MM.1S (cell line): Measurements from ENCODE around the gene NOP10.

Experiments
- DNase-seq: peaks from one replicate; pipeline ENCODE4 v3.0.0-alpha.2; 2015
- H2AFZ ChIP-seq: fragments of 300-600 bp; sonication (generic); 2 replicates; pipeline ENCODE4 v1.6.0; 2016; ENCODE audit warnings: antibody characterized with exemption, low read length
- H3F3A ChIP-seq: fragments of 300-600 bp; sonication (generic); 2 replicates; pipeline ENCODE4 v1.6.1; 2016; ENCODE audit warnings: mild to moderate bottlenecking, antibody characterized with exemption, low read length, moderate library complexity, mixed read lengths; ENCODE audit not compliant: insufficient read depth
- H3K27ac ChIP-seq: fragments of 300-600 bp; sonication (generic); 2 replicates; pipeline ENCODE4 v1.5.1; 2016; ENCODE audit warnings: mild to moderate bottlenecking, low read length
- H3K27me3 ChIP-seq: fragments of 300-600 bp; sonication (generic); replicated peaks from 2 replicates; pipeline ENCODE4 v1.6.0; 2016; ENCODE audit warnings: low read length; ENCODE audit not compliant: insufficient read depth
- H3K36me3 ChIP-seq: fragments of 300-600 bp; sonication (generic); replicated peaks from 2 replicates; pipeline ENCODE4 v1.6.1; 2016; ENCODE audit warnings: mild to moderate bottlenecking, low read length, mixed read lengths; ENCODE audit not compliant: insufficient read depth
- H3K4me1 ChIP-seq: fragments of 300-600 bp; sonication (generic); 2 replicates; pipeline ENCODE4 v1.6.1; 2016; ENCODE audit warnings: low read length, mixed read lengths
- H3K4me2 ChIP-seq: fragments of 300-600 bp; sonication (generic); 2 replicates; pipeline ENCODE4 v1.6.0; 2016; ENCODE audit warnings: low read depth, low read length
- H3K4me3 ChIP-seq: fragments of 300-600 bp; sonication (generic); 2 replicates; pipeline ENCODE4 v1.5.1; 2016; ENCODE audit warnings: low read length, mixed read lengths
- H3K79me2 ChIP-seq: fragments of 300-600 bp; sonication (generic); 2 replicates; pipeline ENCODE4 v1.6.1; 2016; ENCODE audit warnings: mixed run types, low read length, mixed read lengths
- H3K9ac ChIP-seq: fragments of 300-600 bp; sonication (generic); 2 replicates; pipeline ENCODE4 v1.6.1; 2016; ENCODE audit warnings: low read length, mixed read lengths
- H3K9me2 ChIP-seq: fragments of 300-600 bp; sonication (generic); replicated peaks from 2 replicates; pipeline ENCODE4 v1.6.1; 2016; ENCODE audit warnings: mild to moderate bottlenecking, low read length, mixed read lengths; ENCODE audit not compliant: insufficient read depth
- H3K9me3 ChIP-seq: fragments of 300-600 bp; sonication (generic); replicated peaks from 2 replicates; pipeline ENCODE4 v1.6.1; 2016; ENCODE audit warnings: mild to moderate bottlenecking, low read length, mixed read lengths; ENCODE audit not compliant: insufficient read depth
- H4K20me1 ChIP-seq: fragments of 300-600 bp; sonication (generic); 2 replicates; pipeline ENCODE4 v1.6.1; 2016; ENCODE audit warnings: mild to moderate bottlenecking, low read length, moderate library complexity, mixed read lengths; ENCODE audit not compliant: insufficient read depth
- EZH2 ChIP-seq: fragments of 300-600 bp; sonication (generic); optimal IDR thresholded peaks from 2 replicates; pipeline ENCODE3; 2017; ENCODE audit warnings: low read depth, mild to moderate bottlenecking, antibody characterized with exemption, low read length, mixed read lengths
- EZH2phosphoT487 ChIP-seq: fragments of 300-600 bp; sonication (generic); IDR thresholded peaks from 2 replicates; pipeline ENCODE4 v1.6.1; 2018; ENCODE audit warnings: antibody characterized with exemption, low read length
- TF ChIP-seq, protein P1 (sequence below): fragments of 300-600 bp; sonication (generic); IDR thresholded peaks from 2 replicates; pipeline ENCODE4 v1.5.1; 2016; ENCODE audit warnings: antibody characterized with exemption, low read length, mixed read lengths

The NOP10 gene

DNA sequence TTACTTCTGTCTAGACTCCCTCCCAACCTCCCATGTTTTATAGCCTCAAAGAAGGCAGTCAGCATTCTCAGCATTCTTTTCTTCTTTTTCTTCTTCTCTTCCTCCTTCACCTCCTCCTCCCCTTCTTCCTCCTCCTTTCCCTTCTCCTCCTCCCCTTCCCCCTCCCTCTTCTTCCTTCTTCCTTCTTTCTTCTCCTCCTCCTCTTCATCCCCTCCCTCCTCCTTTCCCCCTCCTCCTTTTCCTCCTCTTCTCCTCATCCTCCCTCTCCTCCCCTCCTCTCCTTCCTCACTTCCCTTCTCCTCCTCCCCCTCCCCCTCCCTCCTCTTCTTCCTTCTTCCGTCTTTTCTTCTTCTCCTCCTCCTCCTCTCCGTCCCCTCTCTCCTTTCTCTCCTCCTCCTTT lies 27.7 kb upstream of the NOP10 start:
- H3K9ac ChIP-seq: no peak overlapping the region
- no peaks in the 10 kb centered on the region for H3K9me3 ChIP-seq
- TF ChIP-seq, protein P1, sequence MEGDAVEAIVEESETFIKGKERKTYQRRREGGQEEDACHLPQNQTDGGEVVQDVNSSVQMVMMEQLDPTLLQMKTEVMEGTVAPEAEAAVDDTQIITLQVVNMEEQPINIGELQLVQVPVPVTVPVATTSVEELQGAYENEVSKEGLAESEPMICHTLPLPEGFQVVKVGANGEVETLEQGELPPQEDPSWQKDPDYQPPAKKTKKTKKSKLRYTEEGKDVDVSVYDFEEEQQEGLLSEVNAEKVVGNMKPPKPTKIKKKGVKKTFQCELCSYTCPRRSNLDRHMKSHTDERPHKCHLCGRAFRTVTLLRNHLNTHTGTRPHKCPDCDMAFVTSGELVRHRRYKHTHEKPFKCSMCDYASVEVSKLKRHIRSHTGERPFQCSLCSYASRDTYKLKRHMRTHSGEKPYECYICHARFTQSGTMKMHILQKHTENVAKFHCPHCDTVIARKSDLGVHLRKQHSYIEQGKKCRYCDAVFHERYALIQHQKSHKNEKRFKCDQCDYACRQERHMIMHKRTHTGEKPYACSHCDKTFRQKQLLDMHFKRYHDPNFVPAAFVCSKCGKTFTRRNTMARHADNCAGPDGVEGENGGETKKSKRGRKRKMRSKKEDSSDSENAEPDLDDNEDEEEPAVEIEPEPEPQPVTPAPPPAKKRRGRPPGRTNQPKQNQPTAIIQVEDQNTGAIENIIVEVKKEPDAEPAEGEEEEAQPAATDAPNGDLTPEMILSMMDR: no peak
- TF ChIP-seq EZH2: no peak
- no peak for TF ChIP-seq EZH2phosphoT487
- H3K27me3 ChIP-seq: no peaks in the 10 kb centered on the region
- H3F3A ChIP-seq: peaks cover 34% of the 10 kb centered on the region
- no peaks in the 10 kb centered on the region for H3K9me2 ChIP-seq
- H3K79me2 ChIP-seq: peaks cover 13% of the 10 kb centered on the region
- H3K4me1 ChIP-seq: 0 out of 2 replicates have a peak, but pooled peaks cover 2% of the 10 kb centered on the region
- no peak overlapping the region for H3K4me3 ChIP-seq
- no peak for DNase-seq
- H3K4me2 ChIP-seq: no peak overlapping the region
- H3K36me3 ChIP-seq: no peaks in the 10 kb centered on the region
- no peak overlapping the region for H3K27ac ChIP-seq
- no peak overlapping the region for H2AFZ ChIP-seq
- H4K20me1 ChIP-seq: no peaks in the 10 kb centered on the region

DNA sequence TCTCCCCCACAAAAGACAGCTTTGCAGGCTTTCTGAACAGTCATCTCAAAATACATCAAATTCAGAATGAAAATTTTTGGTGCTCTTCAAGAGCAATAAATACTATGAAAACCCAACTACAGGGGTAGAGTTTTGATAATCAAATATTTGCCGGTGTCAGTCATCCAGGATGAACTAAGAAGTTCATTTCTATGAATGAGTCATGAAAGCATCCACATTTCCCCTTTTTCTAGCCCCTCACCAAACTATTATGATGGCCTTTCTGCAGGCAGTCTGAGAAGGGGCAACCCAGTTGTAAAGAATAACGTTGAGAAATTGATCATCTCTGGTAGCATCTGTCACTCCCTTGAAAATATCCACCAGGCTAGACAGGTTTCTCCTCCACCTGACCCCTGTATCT lies 27.2 kb upstream of the NOP10 start:
- Histone ChIP-seq H3K4me3 (no peak overlapping the region), H3K9me3 (no peaks in the 10 kb centered on the region), H3K27me3 (no peaks in the 10 kb centered on the region), H2AFZ (no peak overlapping the region), H3K27ac (no peak overlapping the region), H3F3A (peaks cover 36% of the 10 kb centered on the region), H3K9ac (no peak overlapping the region), H3K36me3 (no peaks in the 10 kb centered on the region), H3K9me2 (no peaks in the 10 kb centered on the region), H3K79me2 (peaks cover 18% of the 10 kb centered on the region), H4K20me1 (no peaks in the 10 kb centered on the region), H3K4me1 (peaks cover 7% of the 10 kb centered on the region), H3K4me2 (no peak overlapping the region)
- TF ChIP-seq EZH2 (no peak), EZH2phosphoT487 (no peak)
- TF ChIP-seq, protein P1: no peak
- no peak for DNase-seq

DNA sequence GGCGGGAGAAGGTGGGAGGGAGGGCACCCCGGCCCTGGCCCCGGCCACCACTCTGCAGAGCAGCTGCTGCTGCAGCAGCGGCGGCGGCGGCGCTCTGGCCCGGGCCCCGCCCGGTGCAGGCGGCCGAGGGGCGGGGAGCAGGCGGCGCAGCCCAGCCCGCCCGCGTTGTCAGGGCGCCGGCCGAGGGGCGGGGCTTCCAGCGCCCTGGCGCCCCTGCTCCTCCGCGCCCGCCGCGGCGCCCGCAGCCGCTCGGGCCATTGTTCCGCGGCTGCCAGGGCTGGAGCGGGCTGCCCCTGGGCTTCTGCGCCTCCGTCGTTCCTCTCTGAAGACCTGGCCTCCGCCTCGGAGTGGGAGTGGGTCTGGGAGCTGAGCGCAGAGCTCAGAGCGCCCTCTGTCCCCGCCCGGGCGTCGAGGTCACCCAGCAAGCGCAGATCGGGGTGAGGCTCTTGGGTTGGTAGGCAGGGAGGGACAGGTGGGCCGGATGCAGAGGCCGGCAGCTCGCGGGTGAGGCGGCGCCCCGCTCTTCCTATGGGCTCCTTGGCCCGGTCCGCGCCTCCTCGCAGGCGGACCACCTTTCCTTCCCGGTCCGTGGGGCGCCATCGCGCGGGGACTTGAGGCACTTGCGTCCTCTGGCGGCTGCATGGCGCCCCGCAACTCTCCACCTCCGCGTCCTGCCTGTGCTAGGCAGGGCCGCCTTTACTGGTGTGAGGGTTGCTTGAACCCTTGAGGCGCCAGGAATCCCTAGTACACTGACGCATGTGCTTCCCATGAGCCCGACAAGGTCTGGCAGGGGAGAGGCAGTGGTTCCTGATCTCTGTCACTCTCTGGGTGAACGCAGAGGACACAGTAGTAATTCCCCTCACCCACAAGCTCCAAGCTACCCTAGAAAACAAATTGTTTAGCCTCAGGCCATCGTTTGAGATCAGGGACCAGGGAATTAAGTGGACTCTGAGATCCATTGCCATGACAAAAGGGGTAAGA lies 24.5 kb upstream of the NOP10 start, which contains the start of gene LPCAT4:
Gene LPCAT4 (minus strand): TSS at position 96 of the 981 bp plus-strand sequence. CDS start 96 bp downstream, outside the sequence.
- Histone ChIP-seq H2AFZ (peak within 1 kb of the TSS; percentile 87), H3K9ac (peak within 1 kb of the TSS; percentile 84), H4K20me1 (no peaks in the 10 kb centered on the region), H3K4me2 (peak within 1 kb of the TSS; percentile 95), H3K27me3 (no peaks in the 10 kb centered on the region), H3K4me1 (peaks cover 13% of the 10 kb centered on the region), H3K79me2 (peaks cover 43% of the 10 kb centered on the region), H3K36me3 (no peaks in the 10 kb centered on the region), H3K27ac (peak within 1 kb of the TSS; percentile 97), H3K9me3 (no peaks in the 10 kb centered on the region), H3K9me2 (no peaks in the 10 kb centered on the region), H3K4me3 (peak within 1 kb of the TSS; percentile 94), H3F3A (peaks cover 36% of the 10 kb centered on the region)
- DNase-seq: peak; percentile 94
- TF ChIP-seq EZH2phosphoT487 (no peak), EZH2 (no peak)
- TF ChIP-seq, protein P1: peak; percentile 91
